Astrocyte (in vitro differentiated cells and primary cell): ENCODE measurements around the gene LILRA2.

Experiments used
- CTCF ChIP-seq: IDR thresholded peaks from 2 replicates; pipeline ENCODE4 v1.5.1; 2011; ENCODE audit warnings: low read depth, mild to moderate bottlenecking, inconsistent platforms, low read length, moderate library complexity; ENCODE audit not compliant: insufficient read depth
- EZH2 ChIP-seq: IDR thresholded peaks from 2 replicates; pipeline ENCODE4 v1.6.1; 2012; ENCODE audit warnings: mild to moderate bottlenecking, low read length, inconsistent platforms; ENCODE audit not compliant: insufficient read depth

DNA sequence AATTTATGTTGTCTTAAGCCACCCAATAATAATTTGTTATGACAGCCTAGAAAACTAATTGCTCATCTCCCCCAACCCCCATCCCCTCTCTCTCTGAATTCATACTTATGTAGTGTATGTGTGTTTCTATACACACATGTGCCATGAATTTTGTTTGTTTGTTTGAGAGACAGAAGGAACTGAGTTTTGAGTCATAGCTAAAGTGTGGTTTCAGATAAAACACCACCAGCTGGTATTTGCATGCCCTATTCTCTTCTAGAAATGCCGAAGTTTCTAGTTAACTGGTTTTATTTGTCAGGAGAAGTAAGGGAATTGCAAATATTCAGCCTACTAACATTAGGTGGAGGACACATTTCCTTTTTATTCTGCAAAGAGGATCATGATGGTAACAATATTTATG is 17.4 kb upstream of the LILRA2 start:
- TF ChIP-seq EZH2 (no peak), CTCF (no peak)
